ENCODE data around the gene TMEM217.
"Not testable (repeated sequence)": the region's sequence is repeated elsewhere in the genome, so short reads cannot be mapped to it uniquely, and the experiment has no call there.

Gene TMEM217

GRCh38 chr6:37257634-37258404 is at the start of gene TMEM217, which contains the start of gene TBC1D22B:
Gene TMEM217, minus strand, starts transcription at chr6:37258144. Its CDS starts 39,114 bp downstream, at chr6:37219030.
Gene TBC1D22B, plus strand, starts transcription at chr6:37257772. Its CDS starts 146 bp downstream, at chr6:37257918.
- DNase-seq, result peak; percentile 55

- DNase-seq, result not testable (repeated sequence)
Observed at GRCh38 chr6:37307484-37307883, 49.5 kb upstream of the TMEM217 start.

- DNase-seq, result no peak
Observed at GRCh38 chr6:37306624-37307222, 48.8 kb upstream of the TMEM217 start.

GRCh38 chr6:37305841-37306425 is 48.0 kb upstream of the TMEM217 start:
- DNase-seq, result no peak

GRCh38 chr6:37304766-37305165 is 46.8 kb upstream of the TMEM217 start:
- DNase-seq, result no peak

- DNase-seq, result no peak
Observed at GRCh38 chr6:37303891-37304503, 46.1 kb upstream of the TMEM217 start.

GRCh38 chr6:37303091-37303660 is 45.2 kb upstream of the TMEM217 start:
- DNase-seq, result no peak

GRCh38 chr6:37302086-37302686 is 44.2 kb upstream of the TMEM217 start:
- DNase-seq, result no peak

- DNase-seq, result no peak
Observed at GRCh38 chr6:37299990-37300389, 42.0 kb upstream of the TMEM217 start.

GRCh38 chr6:37298958-37299357 is 41.0 kb upstream of the TMEM217 start:
- DNase-seq, result no peak

- not testable (repeated sequence) for DNase-seq
Observed at GRCh38 chr6:37297637-37298036, 39.7 kb upstream of the TMEM217 start.

- no peak for DNase-seq
Observed at GRCh38 chr6:37293426-37293825, 35.5 kb upstream of the TMEM217 start.

GRCh38 chr6:37289931-37290330 is 32.0 kb upstream of the TMEM217 start:
- DNase-seq, result no peak

- DNase-seq, result no peak
Observed at GRCh38 chr6:37288247-37288646, 30.3 kb upstream of the TMEM217 start.

GRCh38 chr6:37287519-37288157 is 29.7 kb upstream of the TMEM217 start:
- no peak for DNase-seq

GRCh38 chr6:37285861-37286311 is 27.9 kb upstream of the TMEM217 start:
- DNase-seq, result no peak

GRCh38 chr6:37284781-37285180 is 26.8 kb upstream of the TMEM217 start:
- DNase-seq, result no peak

GRCh38 chr6:37283671-37284151 is 25.8 kb upstream of the TMEM217 start:
- no peak for DNase-seq

- no peak for DNase-seq
Observed at GRCh38 chr6:37283268-37283667, 25.3 kb upstream of the TMEM217 start.

GRCh38 chr6:37282371-37282770 is 24.4 kb upstream of the TMEM217 start:
- DNase-seq, result no peak

- no peak for DNase-seq
Observed at GRCh38 chr6:37280162-37280887, 22.4 kb upstream of the TMEM217 start.
